GM12878 (cell line): ENCODE data around the gene CDCA8. TPM values are rescaled to one million over a fixed set of nuclear protein-coding genes. Genes with fewer than 3 reads are reported as not detected.

Experiments used
- ATAC-seq: fragments of 200-7000 bp; cut with Tn5 transposase; 3 replicates; pipeline ENCODE4 v1.9.1; 2020; ENCODE audit warnings: mild to moderate bottlenecking, moderate library complexity
- BruUV-seq: library from RNA; stranded (reverse); fragments of 400-500 nt; replicated peaks from 2 replicates; lab custom pipeline; 2021; lab: Mats Ljungman, UMichigan
- CTCF ChIA-PET: fragments of 300-600 bp; sonication (Branson Sonifier 250); formaldehyde crosslinking; extraction: SDS; loops from one replicate; lab custom pipeline; 2021; ENCODE audit warnings: inconsistent platforms; lab: Yijun Ruan, JAX
- POLR2A ChIA-PET: fragments of 350-600 bp; formaldehyde crosslinking; extraction: SDS; loops from one replicate; lab custom pipeline; 2021; ENCODE audit warnings: inconsistent platforms; lab: Charles Lee
- RAD21 ChIA-PET: fragments of 300-600 bp; sonication (Branson Sonifier 250); formaldehyde crosslinking; loops from one replicate; lab custom pipeline; 2023; ENCODE audit warnings: antibody characterized with exemption; ENCODE audit not compliant: unreplicated experiment; lab: Charles Lee
- SMC1A ChIA-PET: fragments of 300-600 bp; sonication (Branson Sonifier 250); formaldehyde crosslinking; loops from one replicate; lab custom pipeline; 2023; ENCODE audit not compliant: unreplicated experiment, uncharacterized antibody; lab: Charles Lee
- DNase-seq: peaks from one replicate; pipeline ENCODE4 v3.0.0-alpha.2; 2011; ENCODE audit warnings: low read depth, low spot score
- FAIRE-seq: peaks from 3 replicates; lab custom pipeline; 2011; peaks lifted over from hg19 to GRCh38; lab: Jason Lieb, UNC
- H2AFZ ChIP-seq: 2 replicates; pipeline ENCODE4 v1.6.0; 2011; ENCODE audit warnings: low read depth, low read length, control low read depth; ENCODE audit not compliant: control insufficient read depth
- H3K27ac ChIP-seq: 2 replicates; pipeline ENCODE4 v1.5.1; 2011; ENCODE audit warnings: control low read depth; ENCODE audit not compliant: control insufficient read depth, insufficient read depth
- H3K27me3 ChIP-seq, 2 experiments: replicated peaks in 1 of 2; 2 replicates each; pipeline versions ENCODE4 v1.6.0 to v1.6.1; 2011; ENCODE audit warnings: low read length in 1 of 2; ENCODE audit not compliant: control insufficient read depth in 2 of 2, insufficient read depth in 2 of 2
- H3K36me3 ChIP-seq, 2 experiments: 2 replicates each; pipeline ENCODE4 v1.5.1; 2011; ENCODE audit warnings: low read length in 1 of 2; ENCODE audit not compliant: control insufficient read depth in 2 of 2, insufficient read depth in 2 of 2
- H3K4me1 ChIP-seq: 2 replicates; pipeline ENCODE4 v1.6.1; 2011; ENCODE audit warnings: mild to moderate bottlenecking, low read length, moderate library complexity, mixed read lengths; ENCODE audit not compliant: control insufficient read depth, insufficient read depth
- H3K4me2 ChIP-seq: 2 replicates; pipeline ENCODE4 v1.6.0; 2011; ENCODE audit warnings: control low read depth; ENCODE audit not compliant: control insufficient read depth, insufficient read depth
- H3K4me3 ChIP-seq: fragments of 200-600 bp; sonication (generic); 2 replicates; pipeline ENCODE4 v1.5.1; 2016
- H3K79me2 ChIP-seq: 2 replicates; pipeline ENCODE4 v1.6.0; 2011; ENCODE audit warnings: low read length; ENCODE audit not compliant: control insufficient read depth, insufficient read depth
- H3K9ac ChIP-seq: 2 replicates; pipeline ENCODE4 v1.8.0; 2011; ENCODE audit warnings: low read length, control low read depth, mixed read lengths; ENCODE audit not compliant: control insufficient read depth, insufficient read depth
- H3K9me3 ChIP-seq: replicated peaks from 3 replicates; pipeline ENCODE4 v1.5.1; 2011; ENCODE audit warnings: mild to moderate bottlenecking, low read length; ENCODE audit not compliant: control insufficient read depth, insufficient read depth
- H4K20me1 ChIP-seq: 2 replicates; pipeline ENCODE4 v1.6.0; 2011; ENCODE audit not compliant: control insufficient read depth, insufficient read depth
- BMI1 ChIP-seq: fragments of 450-650 bp; IDR thresholded peaks from 2 replicates; pipeline ENCODE4 v1.6.1; 2016; ENCODE audit warnings: mild to moderate bottlenecking, moderate library complexity, borderline replicate concordance
- CBX5 ChIP-seq: sonication (generic); IDR thresholded peaks from 2 replicates; pipeline ENCODE4 v1.6.1; 2016; ENCODE audit warnings: low read depth, moderate library complexity, mild to moderate bottlenecking, inconsistent platforms
- CREB1 ChIP-seq: IDR thresholded peaks from 2 replicates; pipeline ENCODE4 v1.6.1; 2012; ENCODE audit warnings: low read depth, mild to moderate bottlenecking, inconsistent platforms
- EGR1 ChIP-seq, 2 experiments: IDR thresholded peaks; 1 replicate in 1 of 2; 2 replicates in 1 of 2; pipeline ENCODE4 v1.6.1; 2011 to 2012; ENCODE audit warnings: low read depth in 2 of 2, low read length in 2 of 2, borderline replicate concordance in 1 of 2, mild to moderate bottlenecking in 1 of 2, moderate library complexity in 1 of 2
- ESRRA ChIP-seq: IDR thresholded peaks from 2 replicates; pipeline ENCODE4 v1.6.1; 2012; ENCODE audit warnings: mild to moderate bottlenecking, low read length, improper control_type of control experiment
- GATAD2B ChIP-seq: fragments of 450-650 bp; conservative IDR thresholded peaks from 2 replicates; pipeline ENCODE4 v1.6.1; 2017; ENCODE audit warnings: low read depth, mild to moderate bottlenecking, moderate library complexity
- JUNB ChIP-seq: IDR thresholded peaks from 2 replicates; pipeline ENCODE4 v1.6.1; 2016; ENCODE audit warnings: antibody characterized with exemption, mild to moderate bottlenecking
- LARP7 ChIP-seq: fragments of 450-650 bp; IDR thresholded peaks from 2 replicates; pipeline ENCODE4 v1.6.1; 2017; ENCODE audit warnings: mild to moderate bottlenecking
- ZNF384 ChIP-seq: IDR thresholded peaks from 2 replicates; pipeline ENCODE4 v1.6.1; 2012; ENCODE audit warnings: low read depth, mild to moderate bottlenecking, low read length, improper control_type of control experiment, borderline replicate concordance
- ZNF622 ChIP-seq: fragments of 450-650 bp; IDR thresholded peaks from 2 replicates; pipeline ENCODE4 v1.6.1; 2017; ENCODE audit warnings: mild to moderate bottlenecking, inconsistent platforms
- ZSCAN29 ChIP-seq: fragments of 450-650 bp; IDR thresholded peaks from 2 replicates; pipeline ENCODE4 v1.6.1; 2017; ENCODE audit warnings: mild to moderate bottlenecking, moderate library complexity
- WGBS: methylation state at CpG from one replicate; pipeline ENCODE4 v1.1.6; 2016; ENCODE audit warnings: low lambda C conversion rate; ENCODE audit not compliant: insufficient replicate concordance, insufficient coverage; ENCODE audit errors: missing lambda C conversion rate; 5-methylcytosine and 5-hydroxymethylcytosine counted together
- in situ Hi-C: fragments of 300-500 bp; cut with MboI; formaldehyde crosslinking; loops from 9 replicates; pipeline ENCODE4 v1.14.3; 2018; ENCODE audit warnings: mixed read lengths
- intact Hi-C: fragments of 100-400 bp; cut with micrococcal nuclease; formaldehyde crosslinking; loops from one replicate; pipeline ENCODE4 v1.14.2; 2022; ENCODE audit not compliant: unreplicated experiment
- polyA plus RNA-seq, 11 experiments: library from polyadenylated mRNA; depleted of rRNA in 4 of 11; unstranded in 6 of 11; stranded (reverse) in 5 of 11; fragments of >200 nt; fragmentation: Nextera tagmentation in 4 of 11; fragmentation: Illumina TruSeq in 1 of 11; extraction: Ambion mirVana in 4 of 11; extraction: Trizol in 1 of 11; gene quantifications; 1 replicate in 1 of 11; 2 replicates in 10 of 11; pipeline versions ENCODE4 v1.2.1 to v1.2.3, GENCODE V29; 2011 to 2016; ENCODE audit warnings: inconsistent platforms in 2 of 11, missing spikeins in 2 of 11, low read depth in 1 of 11
- total RNA-seq, 4 experiments: library from RNA; depleted of rRNA in 3 of 4; stranded (reverse); fragments of >200 nt in 3 of 4; fragmentation: Illumina TruSeq in 1 of 4; extraction: Trizol in 1 of 4; gene quantifications; 2 replicates each; pipeline versions ENCODE4 v1.2.1 to v1.2.3, GENCODE V29; 2013 to 2021
- TF ChIP-seq, protein P1 (sequence below): fragments of 450-650 bp; formaldehyde crosslinking; IDR thresholded peaks from 2 replicates; pipeline ENCODE4 v1.4.0; 2020; ENCODE audit warnings: mild to moderate bottlenecking, moderate library complexity
- TF ChIP-seq, protein P2 (sequence below): fragments of 450-650 bp; IDR thresholded peaks from 2 replicates; pipeline ENCODE4 v1.6.1; 2016; ENCODE audit warnings: mild to moderate bottlenecking
- TF ChIP-seq, protein P3 (sequence below): fragments of 450-650 bp; IDR thresholded peaks from 2 replicates; pipeline ENCODE4 v1.6.1; 2017; ENCODE audit warnings: mild to moderate bottlenecking, low read depth, inconsistent platforms; ENCODE audit not compliant: poor library complexity, severe bottlenecking

The CDCA8 gene
- total and polyA plus RNA-seq, 10 of the 15 experiments (the other 5 are each of a cell fraction or from before 2014, with no cell fraction given): 21.3 to 98.1 (median 61.4) TPM

DNA sequence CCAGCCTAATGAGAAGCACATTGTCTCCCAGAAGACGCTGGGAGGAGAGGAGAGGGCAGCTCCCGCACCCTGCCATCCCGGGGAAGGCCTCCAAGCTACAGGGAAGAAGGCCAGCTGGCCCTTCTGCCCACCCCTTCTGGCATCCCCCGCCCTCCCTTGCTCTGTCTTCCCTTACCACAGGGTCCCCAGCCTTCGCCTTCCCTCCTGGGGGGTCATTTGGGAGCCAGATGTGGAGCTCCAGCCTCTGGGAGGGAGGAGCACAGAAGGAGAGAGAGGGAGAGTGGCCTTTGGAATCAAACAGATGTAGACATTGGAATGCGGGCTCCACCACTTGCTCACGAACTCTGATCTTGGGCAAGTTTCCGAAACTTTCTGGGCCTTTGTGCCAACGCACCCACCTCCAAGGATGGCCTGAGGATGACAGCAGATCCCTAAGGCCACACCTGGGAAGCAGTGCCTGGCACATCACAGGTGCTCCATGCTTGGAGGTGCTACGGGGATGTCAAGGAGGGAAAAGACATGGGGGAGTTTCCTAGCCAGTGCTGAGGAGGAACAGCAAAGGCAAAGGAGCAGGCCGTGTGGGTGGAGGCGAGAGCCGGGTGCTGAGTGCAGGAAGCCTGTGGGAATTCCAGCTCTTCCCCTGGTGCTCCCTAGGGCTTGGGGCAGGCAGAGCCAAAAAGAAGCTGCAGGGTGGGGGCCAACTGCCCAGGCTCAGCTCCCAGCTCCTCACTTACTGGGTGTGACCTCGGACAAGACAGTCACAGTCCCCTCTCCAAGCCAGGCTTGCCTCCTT lies 34.5 kb upstream of the CDCA8 start:
- no peaks in the 10 kb centered on the region for H3K4me1 ChIP-seq
- H3K27ac ChIP-seq: no peak overlapping the region
- SMC1A ChIA-PET: no interaction called here
- no peak for DNase-seq
- CTCF ChIA-PET: no interaction called here
- H4K20me1 ChIP-seq: no peaks in the 10 kb centered on the region
- RAD21 ChIA-PET: no interaction called here
- H2AFZ ChIP-seq: no peak overlapping the region
- WGBS: 46% methylated on average over 14 of the region's 14 CpGs
- H3K79me2 ChIP-seq: no peaks in the 10 kb centered on the region
- H3K4me3 ChIP-seq: no peak overlapping the region
- H3K36me3 ChIP-seq: no peaks in the 10 kb centered on the region
- no peak overlapping the region for H3K9ac ChIP-seq
- no peaks in the 10 kb centered on the region for H3K9me3 ChIP-seq
- intact Hi-C loops (no loop called here), in situ Hi-C loops (no loop called here)
- ATAC-seq: no peak
- BruUV-seq: no TSS peak
- POLR2A ChIA-PET: interaction anchor here (0.5 kb wide), 1 partner anchor 834 kb away, joined by 6 read pairs; no protein-coding TSS in a partner anchor
- no peaks in the 10 kb centered on the region for H3K27me3 ChIP-seq
- FAIRE-seq: no peak
- no peak overlapping the region for H3K4me2 ChIP-seq
- TF ChIP-seq, protein P1, sequence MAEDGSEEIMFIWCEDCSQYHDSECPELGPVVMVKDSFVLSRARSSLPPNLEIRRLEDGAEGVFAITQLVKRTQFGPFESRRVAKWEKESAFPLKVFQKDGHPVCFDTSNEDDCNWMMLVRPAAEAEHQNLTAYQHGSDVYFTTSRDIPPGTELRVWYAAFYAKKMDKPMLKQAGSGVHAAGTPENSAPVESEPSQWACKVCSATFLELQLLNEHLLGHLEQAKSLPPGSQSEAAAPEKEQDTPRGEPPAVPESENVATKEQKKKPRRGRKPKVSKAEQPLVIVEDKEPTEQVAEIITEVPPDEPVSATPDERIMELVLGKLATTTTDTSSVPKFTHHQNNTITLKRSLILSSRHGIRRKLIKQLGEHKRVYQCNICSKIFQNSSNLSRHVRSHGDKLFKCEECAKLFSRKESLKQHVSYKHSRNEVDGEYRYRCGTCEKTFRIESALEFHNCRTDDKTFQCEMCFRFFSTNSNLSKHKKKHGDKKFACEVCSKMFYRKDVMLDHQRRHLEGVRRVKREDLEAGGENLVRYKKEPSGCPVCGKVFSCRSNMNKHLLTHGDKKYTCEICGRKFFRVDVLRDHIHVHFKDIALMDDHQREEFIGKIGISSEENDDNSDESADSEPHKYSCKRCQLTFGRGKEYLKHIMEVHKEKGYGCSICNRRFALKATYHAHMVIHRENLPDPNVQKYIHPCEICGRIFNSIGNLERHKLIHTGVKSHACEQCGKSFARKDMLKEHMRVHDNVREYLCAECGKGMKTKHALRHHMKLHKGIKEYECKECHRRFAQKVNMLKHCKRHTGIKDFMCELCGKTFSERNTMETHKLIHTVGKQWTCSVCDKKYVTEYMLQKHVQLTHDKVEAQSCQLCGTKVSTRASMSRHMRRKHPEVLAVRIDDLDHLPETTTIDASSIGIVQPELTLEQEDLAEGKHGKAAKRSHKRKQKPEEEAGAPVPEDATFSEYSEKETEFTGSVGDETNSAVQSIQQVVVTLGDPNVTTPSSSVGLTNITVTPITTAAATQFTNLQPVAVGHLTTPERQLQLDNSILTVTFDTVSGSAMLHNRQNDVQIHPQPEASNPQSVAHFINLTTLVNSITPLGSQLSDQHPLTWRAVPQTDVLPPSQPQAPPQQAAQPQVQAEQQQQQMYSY (CRISPR knock-in tag): no peak
- TF ChIP-seq CBX5 (no peak), LARP7 (no peak), GATAD2B (no peak), EGR1 (IDR thresholded peaks at IDR 0.05; ENCODE audit: borderline replicate concordance in 1 of 2, low read depth in 2 of 2, low read length in 2 of 2) (no peak), BMI1 (no peak), CREB1 (no peak), ZNF384 (no peak), ZSCAN29 (no peak), ESRRA (no peak), ZNF622 (no peak), JUNB (no peak)
- TF ChIP-seq, protein P2, sequence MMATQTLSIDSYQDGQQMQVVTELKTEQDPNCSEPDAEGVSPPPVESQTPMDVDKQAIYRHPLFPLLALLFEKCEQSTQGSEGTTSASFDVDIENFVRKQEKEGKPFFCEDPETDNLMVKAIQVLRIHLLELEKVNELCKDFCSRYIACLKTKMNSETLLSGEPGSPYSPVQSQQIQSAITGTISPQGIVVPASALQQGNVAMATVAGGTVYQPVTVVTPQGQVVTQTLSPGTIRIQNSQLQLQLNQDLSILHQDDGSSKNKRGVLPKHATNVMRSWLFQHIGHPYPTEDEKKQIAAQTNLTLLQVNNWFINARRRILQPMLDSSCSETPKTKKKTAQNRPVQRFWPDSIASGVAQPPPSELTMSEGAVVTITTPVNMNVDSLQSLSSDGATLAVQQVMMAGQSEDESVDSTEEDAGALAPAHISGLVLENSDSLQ: no peak
- TF ChIP-seq, protein P3, sequence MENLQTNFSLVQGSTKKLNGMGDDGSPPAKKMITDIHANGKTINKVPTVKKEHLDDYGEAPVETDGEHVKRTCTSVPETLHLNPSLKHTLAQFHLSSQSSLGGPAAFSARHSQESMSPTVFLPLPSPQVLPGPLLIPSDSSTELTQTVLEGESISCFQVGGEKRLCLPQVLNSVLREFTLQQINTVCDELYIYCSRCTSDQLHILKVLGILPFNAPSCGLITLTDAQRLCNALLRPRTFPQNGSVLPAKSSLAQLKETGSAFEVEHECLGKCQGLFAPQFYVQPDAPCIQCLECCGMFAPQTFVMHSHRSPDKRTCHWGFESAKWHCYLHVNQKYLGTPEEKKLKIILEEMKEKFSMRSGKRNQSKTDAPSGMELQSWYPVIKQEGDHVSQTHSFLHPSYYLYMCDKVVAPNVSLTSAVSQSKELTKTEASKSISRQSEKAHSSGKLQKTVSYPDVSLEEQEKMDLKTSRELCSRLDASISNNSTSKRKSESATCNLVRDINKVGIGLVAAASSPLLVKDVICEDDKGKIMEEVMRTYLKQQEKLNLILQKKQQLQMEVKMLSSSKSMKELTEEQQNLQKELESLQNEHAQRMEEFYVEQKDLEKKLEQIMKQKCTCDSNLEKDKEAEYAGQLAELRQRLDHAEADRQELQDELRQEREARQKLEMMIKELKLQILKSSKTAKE: no peak
